ENCODE data around the gene DTX3.

GRCh38 chr12:57618966-57619433 is 14.4 kb downstream of the DTX3 start:
- no peak for TF ChIP-seq CTCF (IDR thresholded peaks at IDR 0.05; ENCODE audit: borderline replicate concordance, extremely low read depth, low read length, poor library complexity, severe bottlenecking)
- TF ChIP-seq EZH2 (IDR thresholded peaks at IDR 0.05; ENCODE audit: borderline replicate concordance, low read depth, low read length, severe bottlenecking), result no peak
